ENCODE results near the gene PIEZO1.

PIEZO1 gene

GRCh38 chr16:88785106-88785924 lies at the start of gene PIEZO1:
Gene PIEZO1, minus strand, starts transcription at chr16:88785220. Its CDS starts 256 bp downstream, at chr16:88784964.
- peak within 1 kb of the TSS; percentile 56 to 87 for H3K4me3 ChIP-seq (ENCODE audit: low read depth in 1 of 2, low read length in 2 of 2)
- no peaks in the 10 kb centered on the region for H3K27me3 ChIP-seq (ENCODE audit: control insufficient read depth in 1 of 2, insufficient read depth in 2 of 2, low read length in 2 of 2)
- H3K4me1 ChIP-seq (ENCODE audit: insufficient read depth, low read length), result peaks cover 32% of the 10 kb centered on the region
- peak within 1 kb of the TSS; percentile 95 for H3K27ac ChIP-seq (ENCODE audit: low read depth, low read length)
- peak within 1 kb of the TSS; percentile 96 for H3K9ac ChIP-seq (ENCODE audit: low read length)
- no peaks in the 10 kb centered on the region for H3K9me3 ChIP-seq (ENCODE audit: low read length)
- no peaks in the 10 kb centered on the region for H3K36me3 ChIP-seq (ENCODE audit: insufficient read depth, low read length)

- Histone ChIP-seq H3K9me3 (ENCODE audit: low read length) (no peaks in the 10 kb centered on the region), H3K4me1 (ENCODE audit: insufficient read depth, low read length) (no peaks in the 10 kb centered on the region), H3K27ac (ENCODE audit: low read depth, low read length) (no peak overlapping the region), H3K36me3 (ENCODE audit: insufficient read depth, low read length) (peaks cover 9% of the 10 kb centered on the region), H3K27me3 (ENCODE audit: control insufficient read depth in 1 of 2, insufficient read depth in 2 of 2, low read length in 2 of 2) (no peaks in the 10 kb centered on the region), H3K4me3 (ENCODE audit: low read depth in 1 of 2, low read length in 2 of 2) (no peak overlapping the region), H3K9ac (ENCODE audit: low read length) (no peak overlapping the region)
Measured at GRCh38 chr16:88834670-88835069, 49.6 kb upstream of the PIEZO1 start.

- Histone ChIP-seq H3K9ac (ENCODE audit: low read length) (no peak overlapping the region), H3K27me3 (ENCODE audit: control insufficient read depth in 1 of 2, insufficient read depth in 2 of 2, low read length in 2 of 2) (no peaks in the 10 kb centered on the region), H3K4me3 (ENCODE audit: low read depth in 1 of 2, low read length in 2 of 2) (no peak overlapping the region), H3K9me3 (ENCODE audit: low read length) (no peaks in the 10 kb centered on the region), H3K36me3 (ENCODE audit: insufficient read depth, low read length) (no peaks in the 10 kb centered on the region), H3K4me1 (ENCODE audit: insufficient read depth, low read length) (no peaks in the 10 kb centered on the region), H3K27ac (ENCODE audit: low read depth, low read length) (no peak overlapping the region)
Measured at GRCh38 chr16:88833086-88833485, 48.1 kb upstream of the PIEZO1 start.

GRCh38 chr16:88831838-88832237 lies 46.8 kb upstream of the PIEZO1 start:
- Histone ChIP-seq H3K9me3 (ENCODE audit: low read length) (no peaks in the 10 kb centered on the region), H3K9ac (ENCODE audit: low read length) (no peak overlapping the region), H3K27ac (ENCODE audit: low read depth, low read length) (no peak overlapping the region), H3K4me3 (ENCODE audit: low read depth in 1 of 2, low read length in 2 of 2) (no peak overlapping the region), H3K36me3 (ENCODE audit: insufficient read depth, low read length) (no peaks in the 10 kb centered on the region), H3K4me1 (ENCODE audit: insufficient read depth, low read length) (no peaks in the 10 kb centered on the region), H3K27me3 (ENCODE audit: control insufficient read depth in 1 of 2, insufficient read depth in 2 of 2, low read length in 2 of 2) (no peaks in the 10 kb centered on the region)

GRCh38 chr16:88830783-88831182 lies 45.8 kb upstream of the PIEZO1 start:
- Histone ChIP-seq H3K27ac (ENCODE audit: low read depth, low read length) (no peak overlapping the region), H3K9me3 (ENCODE audit: low read length) (no peaks in the 10 kb centered on the region), H3K4me3 (ENCODE audit: low read depth in 1 of 2, low read length in 2 of 2) (no peak overlapping the region), H3K4me1 (ENCODE audit: insufficient read depth, low read length) (no peaks in the 10 kb centered on the region), H3K36me3 (ENCODE audit: insufficient read depth, low read length) (peaks cover 4% of the 10 kb centered on the region), H3K27me3 (ENCODE audit: control insufficient read depth in 1 of 2, insufficient read depth in 2 of 2, low read length in 2 of 2) (no peaks in the 10 kb centered on the region), H3K9ac (ENCODE audit: low read length) (no peak overlapping the region)

- Histone ChIP-seq H3K27me3 (ENCODE audit: control insufficient read depth in 1 of 2, insufficient read depth in 2 of 2, low read length in 2 of 2) (no peaks in the 10 kb centered on the region), H3K9me3 (ENCODE audit: low read length) (no peaks in the 10 kb centered on the region), H3K27ac (ENCODE audit: low read depth, low read length) (no peak overlapping the region), H3K4me1 (ENCODE audit: insufficient read depth, low read length) (no peaks in the 10 kb centered on the region), H3K4me3 (ENCODE audit: low read depth in 1 of 2, low read length in 2 of 2) (no peak overlapping the region), H3K9ac (ENCODE audit: low read length) (no peak overlapping the region), H3K36me3 (ENCODE audit: insufficient read depth, low read length) (peaks cover 4% of the 10 kb centered on the region)
Measured at GRCh38 chr16:88830258-88830657, 45.2 kb upstream of the PIEZO1 start.

GRCh38 chr16:88828711-88829110 lies 43.7 kb upstream of the PIEZO1 start:
- Histone ChIP-seq H3K4me1 (ENCODE audit: insufficient read depth, low read length) (no peaks in the 10 kb centered on the region), H3K36me3 (ENCODE audit: insufficient read depth, low read length) (peaks cover 4% of the 10 kb centered on the region), H3K4me3 (ENCODE audit: low read depth in 1 of 2, low read length in 2 of 2) (no peak overlapping the region), H3K27me3 (ENCODE audit: control insufficient read depth in 1 of 2, insufficient read depth in 2 of 2, low read length in 2 of 2) (no peaks in the 10 kb centered on the region), H3K9me3 (ENCODE audit: low read length) (no peaks in the 10 kb centered on the region), H3K9ac (ENCODE audit: low read length) (no peak overlapping the region), H3K27ac (ENCODE audit: low read depth, low read length) (no peak overlapping the region)

- Histone ChIP-seq H3K9me3 (ENCODE audit: low read length) (no peaks in the 10 kb centered on the region), H3K4me1 (ENCODE audit: insufficient read depth, low read length) (no peaks in the 10 kb centered on the region), H3K27ac (ENCODE audit: low read depth, low read length) (no peak overlapping the region), H3K36me3 (ENCODE audit: insufficient read depth, low read length) (peaks cover 7% of the 10 kb centered on the region), H3K9ac (ENCODE audit: low read length) (no peak overlapping the region), H3K4me3 (ENCODE audit: low read depth in 1 of 2, low read length in 2 of 2) (no peak overlapping the region), H3K27me3 (ENCODE audit: control insufficient read depth in 1 of 2, insufficient read depth in 2 of 2, low read length in 2 of 2) (no peaks in the 10 kb centered on the region)
Measured at GRCh38 chr16:88827727-88828126, 42.7 kb upstream of the PIEZO1 start.

- no peak overlapping the region for H3K4me3 ChIP-seq (ENCODE audit: low read depth in 1 of 2, low read length in 2 of 2)
- H3K27ac ChIP-seq (ENCODE audit: low read depth, low read length), result no peak overlapping the region
- H3K36me3 ChIP-seq (ENCODE audit: insufficient read depth, low read length), result peaks cover 16% of the 10 kb centered on the region
Measured at GRCh38 chr16:88826070-88826840, 41.2 kb upstream of the PIEZO1 start.

GRCh38 chr16:88825146-88825545 lies 40.1 kb upstream of the PIEZO1 start:
- H3K36me3 ChIP-seq (ENCODE audit: insufficient read depth, low read length), result peaks cover 16% of the 10 kb centered on the region
- H3K4me3 ChIP-seq (ENCODE audit: low read depth in 1 of 2, low read length in 2 of 2), result no peak overlapping the region

More at GRCh38 chr16:88826070-88826840, 41.2 kb upstream of the PIEZO1 start:
- Histone ChIP-seq H3K27me3 (ENCODE audit: control insufficient read depth in 1 of 2, insufficient read depth in 2 of 2, low read length in 2 of 2) (no peaks in the 10 kb centered on the region), H3K4me1 (ENCODE audit: insufficient read depth, low read length) (no peaks in the 10 kb centered on the region), H3K9ac (ENCODE audit: low read length) (no peak overlapping the region), H3K9me3 (ENCODE audit: low read length) (no peaks in the 10 kb centered on the region)

GRCh38 chr16:88824256-88825077 lies 39.4 kb upstream of the PIEZO1 start:
- Histone ChIP-seq H3K27ac (ENCODE audit: low read depth, low read length) (no peak overlapping the region), H3K27me3 (ENCODE audit: control insufficient read depth in 1 of 2, insufficient read depth in 2 of 2, low read length in 2 of 2) (no peaks in the 10 kb centered on the region), H3K36me3 (ENCODE audit: insufficient read depth, low read length) (peaks cover 16% of the 10 kb centered on the region), H3K9ac (ENCODE audit: low read length) (no peak overlapping the region), H3K9me3 (ENCODE audit: low read length) (no peaks in the 10 kb centered on the region), H3K4me3 (ENCODE audit: low read depth in 1 of 2, low read length in 2 of 2) (no peak overlapping the region), H3K4me1 (ENCODE audit: insufficient read depth, low read length) (no peaks in the 10 kb centered on the region)

More at GRCh38 chr16:88825146-88825545, 40.1 kb upstream of the PIEZO1 start:
- H3K9ac ChIP-seq (ENCODE audit: low read length), result no peak overlapping the region
- no peak overlapping the region for H3K27ac ChIP-seq (ENCODE audit: low read depth, low read length)
- no peaks in the 10 kb centered on the region for H3K4me1 ChIP-seq (ENCODE audit: insufficient read depth, low read length)
- H3K9me3 ChIP-seq (ENCODE audit: low read length), result no peaks in the 10 kb centered on the region
- H3K27me3 ChIP-seq (ENCODE audit: control insufficient read depth in 1 of 2, insufficient read depth in 2 of 2, low read length in 2 of 2), result no peaks in the 10 kb centered on the region

All from muscle layer of colon (tissue), 2 donors.